Astrocyte (in vitro differentiated cells and primary cell): ENCODE measurements around the gene GRB10. TPM values are rescaled to one million over a fixed set of nuclear protein-coding genes. Genes with fewer than 3 reads are reported as not detected.

ENCODE experiments used
- DNase-seq: peaks from one replicate; pipeline ENCODE4 v3.0.0-alpha.2; 2010; ENCODE audit warnings: low read depth
- FAIRE-seq: peaks from 2 replicates; lab custom pipeline; 2011; peaks lifted over from hg19 to GRCh38; lab: Jason Lieb, UNC
- H2AFZ ChIP-seq: 2 replicates; pipeline ENCODE4 v1.6.0; 2012; ENCODE audit warnings: low read depth, low read length, inconsistent platforms
- H3K27ac ChIP-seq: 2 replicates; pipeline ENCODE4 v1.5.1; 2011; ENCODE audit warnings: low read depth, low read length, inconsistent platforms
- H3K27me3 ChIP-seq: 2 replicates; pipeline ENCODE4 v1.6.0; 2011; ENCODE audit warnings: low read length, inconsistent platforms; ENCODE audit not compliant: insufficient read depth
- H3K36me3 ChIP-seq: 2 replicates; pipeline ENCODE4 v1.5.1; 2011; ENCODE audit warnings: low read length, inconsistent platforms; ENCODE audit not compliant: insufficient read depth
- H3K4me1 ChIP-seq: 2 replicates; pipeline ENCODE4 v1.5.1; 2011; ENCODE audit warnings: low read length, inconsistent platforms; ENCODE audit not compliant: insufficient read depth
- H3K4me2 ChIP-seq: 2 replicates; pipeline ENCODE4 v1.6.0; 2012; ENCODE audit warnings: low read length, inconsistent platforms
- H3K4me3 ChIP-seq: 2 replicates; pipeline ENCODE4 v1.5.1; 2011; ENCODE audit warnings: low read depth, mild to moderate bottlenecking, low read length, inconsistent platforms; ENCODE audit not compliant: insufficient read depth
- H3K79me2 ChIP-seq: 2 replicates; pipeline ENCODE4 v1.6.0; 2012; ENCODE audit warnings: mild to moderate bottlenecking, low read length, inconsistent platforms; ENCODE audit not compliant: insufficient read depth
- H3K9ac ChIP-seq: 2 replicates; pipeline ENCODE4 v1.6.0; 2012; ENCODE audit warnings: mild to moderate bottlenecking, low read length, inconsistent platforms
- H3K9me3 ChIP-seq: 2 replicates; pipeline ENCODE4 v1.5.1; 2012; ENCODE audit warnings: low read depth, mild to moderate bottlenecking, low read length, inconsistent platforms; ENCODE audit not compliant: insufficient read depth
- H4K20me1 ChIP-seq: 2 replicates; pipeline ENCODE4 v1.6.0; 2012; ENCODE audit warnings: low read length, inconsistent platforms; ENCODE audit not compliant: insufficient read depth
- H3K27ac Mint-ChIP-seq: one replicate; pipeline ENCODE4 v1.8.0; 2021; ENCODE audit warnings: mild to moderate bottlenecking, mixed read lengths; ENCODE audit not compliant: unreplicated experiment
- H3K27me3 Mint-ChIP-seq: one replicate; pipeline ENCODE4 v1.8.0; 2021; ENCODE audit warnings: low read depth, mixed read lengths; ENCODE audit not compliant: unreplicated experiment
- H3K36me3 Mint-ChIP-seq: one replicate; pipeline ENCODE4 v1.8.0; 2021; ENCODE audit warnings: low read depth, mixed read lengths; ENCODE audit not compliant: unreplicated experiment
- H3K4me1 Mint-ChIP-seq: one replicate; pipeline ENCODE4 v1.8.0; 2021; ENCODE audit warnings: low read depth, mixed read lengths; ENCODE audit not compliant: unreplicated experiment
- H3K4me3 Mint-ChIP-seq: one replicate; pipeline ENCODE4 v1.8.0; 2021; ENCODE audit warnings: mild to moderate bottlenecking, moderate library complexity, mixed read lengths; ENCODE audit not compliant: unreplicated experiment
- H3K9me3 Mint-ChIP-seq: one replicate; pipeline ENCODE4 v1.8.0; 2021; ENCODE audit warnings: mild to moderate bottlenecking, mixed read lengths; ENCODE audit not compliant: unreplicated experiment
- CTCF ChIP-seq: IDR thresholded peaks from 2 replicates; pipeline ENCODE4 v1.5.1; 2011; ENCODE audit warnings: low read depth, mild to moderate bottlenecking, inconsistent platforms, low read length, moderate library complexity; ENCODE audit not compliant: insufficient read depth
- EZH2 ChIP-seq: IDR thresholded peaks from 2 replicates; pipeline ENCODE4 v1.6.1; 2012; ENCODE audit warnings: mild to moderate bottlenecking, low read length, inconsistent platforms; ENCODE audit not compliant: insufficient read depth
- total RNA-seq: library from RNA; stranded (reverse); gene quantifications from 2 replicates; pipeline ENCODE4 v1.2.1, GENCODE V29; 2021

GRB10 gene
- total RNA-seq, 1 donor from 2014 or later = 81.9 TPM

GRCh38 chr7:50727711-50728110, 55.0 kb downstream of the GRB10 start:
- Histone ChIP-seq H3K4me2 (peak overlapping the region; percentile 3), H3K27me3 (no peaks in the 10 kb centered on the region), H3K9ac (no peak overlapping the region), H3K27ac (peak overlapping the region; percentile 46), H3K79me2 (peaks cover 95% of the 10 kb centered on the region), H2AFZ (no peak overlapping the region), H4K20me1 (peaks cover 87% of the 10 kb centered on the region), H3K9me3 (no peaks in the 10 kb centered on the region), H3K4me1 (peaks cover 22% of the 10 kb centered on the region), H3K4me3 (no peak overlapping the region), H3K36me3 (no peaks in the 10 kb centered on the region)
- Mint-ChIP-seq H3K36me3 (peaks cover 23% of the 10 kb centered on the region), H3K9me3 (no peaks in the 10 kb centered on the region), H3K27ac (no peak overlapping the region), H3K27me3 (no peaks in the 10 kb centered on the region), H3K4me1 (peaks cover 31% of the 10 kb centered on the region), H3K4me3 (no peak overlapping the region)
- TF ChIP-seq CTCF (no peak), EZH2 (no peak)
- DNase-seq (no peak), FAIRE-seq (no peak)

- Histone ChIP-seq H4K20me1 (peaks cover 87% of the 10 kb centered on the region), H2AFZ (no peak overlapping the region), H3K27ac (no peak overlapping the region), H3K9me3 (no peaks in the 10 kb centered on the region), H3K4me2 (no peak overlapping the region), H3K4me1 (peaks cover 23% of the 10 kb centered on the region), H3K4me3 (no peak overlapping the region), H3K27me3 (no peaks in the 10 kb centered on the region), H3K36me3 (no peaks in the 10 kb centered on the region), H3K9ac (no peak overlapping the region), H3K79me2 (peaks cover 95% of the 10 kb centered on the region)
- Mint-ChIP-seq H3K27me3 (no peaks in the 10 kb centered on the region), H3K4me1 (peaks cover 27% of the 10 kb centered on the region), H3K36me3 (peaks cover 23% of the 10 kb centered on the region), H3K4me3 (no peak overlapping the region), H3K27ac (no peak overlapping the region), H3K9me3 (no peaks in the 10 kb centered on the region)
- DNase-seq = no peak
- no peak for TF ChIP-seq CTCF
- no peak for TF ChIP-seq EZH2
- FAIRE-seq = no peak
These were observed 55.6 kb downstream of the GRB10 start for GRCh38 chr7:50727072-50727471.

GRCh38 chr7:50725774-50726173, 56.9 kb downstream of the GRB10 start:
- FAIRE-seq = no peak
- Histone ChIP-seq H3K4me1 (peaks cover 27% of the 10 kb centered on the region), H3K36me3 (no peaks in the 10 kb centered on the region), H3K9me3 (no peaks in the 10 kb centered on the region), H3K4me2 (no peak overlapping the region), H3K9ac (no peak overlapping the region), H3K27me3 (no peaks in the 10 kb centered on the region), H4K20me1 (peaks cover 87% of the 10 kb centered on the region), H3K79me2 (peaks cover 95% of the 10 kb centered on the region), H3K4me3 (no peak overlapping the region), H3K27ac (no peak overlapping the region), H2AFZ (no peak overlapping the region)
- H3K36me3 Mint-ChIP-seq = peaks cover 20% of the 10 kb centered on the region
- no peak overlapping the region for H3K27ac Mint-ChIP-seq
- no peak for DNase-seq
- H3K9me3 Mint-ChIP-seq = no peaks in the 10 kb centered on the region
- H3K4me1 Mint-ChIP-seq = peaks cover 27% of the 10 kb centered on the region
- no peak for TF ChIP-seq EZH2
- no peak for TF ChIP-seq CTCF
- H3K27me3 Mint-ChIP-seq = no peaks in the 10 kb centered on the region
- no peak overlapping the region for H3K4me3 Mint-ChIP-seq
